Stimulated activated naive CD4-positive, alpha-beta T cell (primary cell): Measurements from ENCODE around the gene PAM.

Experiments used
- DNase-seq, 6 experiments: peaks; one replicate each; lab custom pipeline; 2025; lab: John Stamatoyannopoulos, UW

PAM gene

GRCh38 chr5:102860035-102860434 lies 104.9 kb downstream of the PAM start:
- DNase-seq = no peak

GRCh38 chr5:102863058-102863457 lies 108.0 kb downstream of the PAM start:
- DNase-seq = no peak

- no peak for DNase-seq
Observed at GRCh38 chr5:102863764-102864560, 108.9 kb downstream of the PAM start.

GRCh38 chr5:102865171-102865509 lies 110.0 kb downstream of the PAM start:
- DNase-seq = no peak

- peak in 3 of 6 experiments; percentile 1 to 18 (median 5) for DNase-seq
Observed at GRCh38 chr5:102865510-102866236, 110.6 kb downstream of the PAM start.

GRCh38 chr5:102866237-102866600 lies 111.1 kb downstream of the PAM start:
- peak in 1 of 6 experiments; percentile 15 for DNase-seq

- DNase-seq = no peak
Observed at GRCh38 chr5:102867992-102868662, 113.0 kb downstream of the PAM start.

- DNase-seq = no peak
Observed at GRCh38 chr5:102869230-102869629, 114.1 kb downstream of the PAM start.

GRCh38 chr5:102873379-102873932 lies 118.4 kb downstream of the PAM start:
- no peak for DNase-seq

GRCh38 chr5:102874054-102874453 lies 118.9 kb downstream of the PAM start:
- no peak for DNase-seq

- DNase-seq = no peak
Observed at GRCh38 chr5:102875721-102876123, 120.6 kb downstream of the PAM start.

GRCh38 chr5:102876610-102877009 lies 121.5 kb downstream of the PAM start:
- DNase-seq = no peak

GRCh38 chr5:102879741-102880140 lies 124.6 kb downstream of the PAM start:
- no peak for DNase-seq

- DNase-seq = no peak
Observed at GRCh38 chr5:102886586-102886985, 131.5 kb downstream of the PAM start.

- no peak for DNase-seq
Observed at GRCh38 chr5:102888483-102888882, 133.4 kb downstream of the PAM start.

- DNase-seq = no peak
Observed at GRCh38 chr5:102889033-102889432, 133.9 kb downstream of the PAM start.

- DNase-seq = no peak
Observed at GRCh38 chr5:102890133-102890532, 135.0 kb downstream of the PAM start.

- no peak for DNase-seq
Observed at GRCh38 chr5:102891175-102891574, 136.1 kb downstream of the PAM start.

GRCh38 chr5:102893942-102894341 lies 138.8 kb downstream of the PAM start:
- no peak for DNase-seq

- DNase-seq = no peak
Observed at GRCh38 chr5:102895234-102895633, 140.1 kb downstream of the PAM start.

GRCh38 chr5:102895976-102896375 lies 140.9 kb downstream of the PAM start:
- no peak for DNase-seq

- no peak for DNase-seq
Observed at GRCh38 chr5:102901424-102902134, 146.5 kb downstream of the PAM start.
